Caco-2 (cell line): ENCODE data around the gene TMEM59L. TPM values are rescaled to one million over a fixed set of nuclear protein-coding genes. Genes with fewer than 3 reads are reported as not detected.

ENCODE experiments used
- BruUV-seq: library from RNA; stranded (reverse); fragments of 400-500 nt; replicated peaks from 2 replicates; lab custom pipeline; 2021; lab: Mats Ljungman, UMichigan
- CTCF ChIA-PET: fragments of 300-600 bp; sonication (Branson Sonifier 250); formaldehyde crosslinking; loops from one replicate; lab custom pipeline; 2022; ENCODE audit warnings: antibody characterized with exemption; lab: Charles Lee
- POLR2A ChIA-PET: fragments of 300-600 bp; sonication (Branson Sonifier 250); formaldehyde crosslinking; loops from one replicate; lab custom pipeline; 2022; ENCODE audit warnings: antibody characterized with exemption; lab: Charles Lee
- DNase-seq, 2 experiments: peaks; one replicate each; pipeline versions ENCODE4 v3.0.0 to v3.0.0-alpha.2; 2020 to 2022
- H3K27me3 ChIP-seq: replicated peaks from 2 replicates; pipeline ENCODE4 v1.6.0; 2011; ENCODE audit warnings: low read length; ENCODE audit not compliant: control insufficient read depth, insufficient read depth
- H3K36me3 ChIP-seq: 2 replicates; pipeline ENCODE4 v1.5.1; 2011; ENCODE audit warnings: low read length; ENCODE audit not compliant: control insufficient read depth, insufficient read depth
- H3K4me1 ChIP-seq: fragments of 250-450 bp; sonication (Bioruptor Pico); 2 replicates; pipeline ENCODE4 v1.5.1; 2020; ENCODE audit warnings: mild to moderate bottlenecking
- H3K4me3 ChIP-seq: 2 replicates; pipeline ENCODE4 v1.5.1; 2011; ENCODE audit warnings: low read depth, mild to moderate bottlenecking, control low read depth, low read length
- H3K9me3 ChIP-seq: fragments of 250-450 bp; sonication (Bioruptor Pico); 2 replicates; pipeline ENCODE4 v1.5.1; 2020; ENCODE audit warnings: mild to moderate bottlenecking, moderate library complexity
- H3K27ac Mint-ChIP-seq: one replicate; pipeline ENCODE4 v1.8.0; 2022; ENCODE audit warnings: mixed read lengths; ENCODE audit not compliant: unreplicated experiment
- H3K27me3 Mint-ChIP-seq: one replicate; pipeline ENCODE4 v1.8.0; 2022; ENCODE audit warnings: mixed read lengths; ENCODE audit not compliant: insufficient read depth, unreplicated experiment
- H3K36me3 Mint-ChIP-seq: one replicate; pipeline ENCODE4 v1.8.0; 2022; ENCODE audit warnings: mild to moderate bottlenecking, mixed read lengths; ENCODE audit not compliant: insufficient read depth, unreplicated experiment
- H3K4me1 Mint-ChIP-seq: one replicate; pipeline ENCODE4 v1.8.0; 2022; ENCODE audit warnings: low read depth, mixed read lengths; ENCODE audit not compliant: unreplicated experiment
- H3K4me3 Mint-ChIP-seq: one replicate; pipeline ENCODE4 v1.8.0; 2022; ENCODE audit warnings: mild to moderate bottlenecking, moderate library complexity, mixed read lengths; ENCODE audit not compliant: unreplicated experiment
- H3K9me3 Mint-ChIP-seq: one replicate; pipeline ENCODE4 v1.8.0; 2022; ENCODE audit warnings: mixed read lengths; ENCODE audit not compliant: unreplicated experiment
- intact Hi-C: fragments of 100-400 bp; cut with micrococcal nuclease; formaldehyde crosslinking; loops from one replicate; pipeline ENCODE4 v1.10.0; 2022; ENCODE audit not compliant: unreplicated experiment
- total RNA-seq: library from RNA; stranded (reverse); gene quantifications from 2 replicates; pipeline ENCODE4 v1.2.3, GENCODE V29; 2022
- TF ChIP-seq, protein P1 (sequence below), 2 experiments: fragments of 200-600 bp in 1 of 2; IDR thresholded peaks; 1 replicate in 1 of 2; 2 replicates in 1 of 2; pipeline versions ENCODE4 v1.5.1 to v1.8.0; 2011 to 2022; ENCODE audit warnings: antibody characterized with exemption in 1 of 2, control low read depth in 1 of 2, inconsistent platforms in 1 of 2, low read depth in 1 of 2, low read length in 1 of 2, mild to moderate bottlenecking in 1 of 2, moderate library complexity in 1 of 2; ENCODE audit not compliant: insufficient read depth in 1 of 2, severe bottlenecking in 1 of 2, unreplicated experiment in 1 of 2

Gene TMEM59L
- total RNA-seq, 1 experiment from 2014 or later: 0.25 TPM

DNA sequence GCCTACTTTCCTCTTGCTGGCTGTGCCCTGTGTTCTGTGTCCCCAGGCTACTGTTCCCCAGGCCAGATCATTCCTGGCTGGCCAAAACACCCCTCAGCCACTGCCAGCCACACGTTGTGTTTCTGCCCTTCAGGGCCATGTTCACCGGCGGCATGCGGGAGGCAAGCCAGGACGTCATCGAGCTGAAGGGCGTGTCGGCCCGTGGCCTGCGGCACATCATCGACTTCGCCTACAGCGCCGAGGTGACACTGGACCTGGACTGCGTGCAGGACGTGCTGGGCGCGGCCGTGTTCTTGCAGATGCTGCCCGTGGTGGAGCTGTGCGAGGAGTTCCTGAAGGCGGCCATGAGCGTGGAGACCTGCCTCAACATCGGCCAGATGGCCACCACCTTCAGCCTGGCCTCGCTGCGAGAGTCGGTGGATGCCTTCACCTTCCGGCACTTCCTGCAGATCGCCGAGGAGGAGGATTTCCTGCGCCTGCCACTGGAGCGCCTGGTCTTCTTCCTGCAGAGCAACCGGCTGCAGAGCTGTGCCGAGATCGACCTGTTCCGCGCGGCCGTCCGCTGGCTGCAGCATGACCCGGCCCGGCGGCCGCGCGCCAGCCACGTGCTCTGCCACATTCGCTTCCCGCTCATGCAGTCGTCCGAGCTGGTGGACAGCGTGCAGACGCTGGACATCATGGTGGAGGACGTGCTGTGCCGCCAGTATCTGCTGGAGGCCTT is 55.0 kb downstream of the TMEM59L start:
- DNase-seq: no peak
- no peak overlapping the region for H3K4me3 Mint-ChIP-seq
- Histone ChIP-seq H3K4me3 (no peak overlapping the region), H3K36me3 (no peaks in the 10 kb centered on the region; the same call in 1 of the 2 replicates), H3K27me3 (no peaks in the 10 kb centered on the region), H3K4me1 (peaks cover 6% of the 10 kb centered on the region), H3K9me3 (no peaks in the 10 kb centered on the region)
- intact Hi-C loops: no loop called here
- CTCF ChIA-PET: no interaction called here
- POLR2A ChIA-PET: no interaction called here
- H3K27ac Mint-ChIP-seq: no peak overlapping the region
- H3K27me3 Mint-ChIP-seq: no peaks in the 10 kb centered on the region
- no peaks in the 10 kb centered on the region for H3K9me3 Mint-ChIP-seq
- H3K4me1 Mint-ChIP-seq: no peaks in the 10 kb centered on the region
- BruUV-seq: no TSS peak
- TF ChIP-seq, protein P1, sequence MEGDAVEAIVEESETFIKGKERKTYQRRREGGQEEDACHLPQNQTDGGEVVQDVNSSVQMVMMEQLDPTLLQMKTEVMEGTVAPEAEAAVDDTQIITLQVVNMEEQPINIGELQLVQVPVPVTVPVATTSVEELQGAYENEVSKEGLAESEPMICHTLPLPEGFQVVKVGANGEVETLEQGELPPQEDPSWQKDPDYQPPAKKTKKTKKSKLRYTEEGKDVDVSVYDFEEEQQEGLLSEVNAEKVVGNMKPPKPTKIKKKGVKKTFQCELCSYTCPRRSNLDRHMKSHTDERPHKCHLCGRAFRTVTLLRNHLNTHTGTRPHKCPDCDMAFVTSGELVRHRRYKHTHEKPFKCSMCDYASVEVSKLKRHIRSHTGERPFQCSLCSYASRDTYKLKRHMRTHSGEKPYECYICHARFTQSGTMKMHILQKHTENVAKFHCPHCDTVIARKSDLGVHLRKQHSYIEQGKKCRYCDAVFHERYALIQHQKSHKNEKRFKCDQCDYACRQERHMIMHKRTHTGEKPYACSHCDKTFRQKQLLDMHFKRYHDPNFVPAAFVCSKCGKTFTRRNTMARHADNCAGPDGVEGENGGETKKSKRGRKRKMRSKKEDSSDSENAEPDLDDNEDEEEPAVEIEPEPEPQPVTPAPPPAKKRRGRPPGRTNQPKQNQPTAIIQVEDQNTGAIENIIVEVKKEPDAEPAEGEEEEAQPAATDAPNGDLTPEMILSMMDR (IDR thresholded peaks at IDR 0.05; ENCODE audit: insufficient read depth in 1 of 2, low read depth in 1 of 2, low read length in 1 of 2, severe bottlenecking in 1 of 2, unreplicated experiment in 1 of 2): no peak
- H3K36me3 Mint-ChIP-seq: peaks cover 10% of the 10 kb centered on the region

DNA sequence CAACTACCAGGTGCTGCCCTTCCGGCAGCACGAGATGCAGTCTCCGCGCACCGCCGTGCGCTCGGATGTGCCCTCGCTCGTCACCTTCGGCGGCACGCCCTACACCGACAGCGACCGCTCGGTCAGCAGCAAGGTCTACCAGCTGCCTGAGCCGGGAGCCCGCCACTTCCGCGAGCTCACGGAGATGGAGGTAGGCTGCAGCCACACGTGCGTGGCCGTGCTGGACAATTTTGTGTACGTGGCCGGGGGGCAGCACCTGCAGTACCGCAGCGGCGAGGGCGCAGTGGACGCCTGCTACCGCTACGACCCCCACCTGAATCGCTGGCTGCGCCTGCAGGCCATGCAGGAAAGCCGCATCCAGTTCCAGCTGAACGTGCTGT is 55.6 kb downstream of the TMEM59L start:
- peaks cover 1% of the 10 kb centered on the region for H3K4me1 ChIP-seq

DNA sequence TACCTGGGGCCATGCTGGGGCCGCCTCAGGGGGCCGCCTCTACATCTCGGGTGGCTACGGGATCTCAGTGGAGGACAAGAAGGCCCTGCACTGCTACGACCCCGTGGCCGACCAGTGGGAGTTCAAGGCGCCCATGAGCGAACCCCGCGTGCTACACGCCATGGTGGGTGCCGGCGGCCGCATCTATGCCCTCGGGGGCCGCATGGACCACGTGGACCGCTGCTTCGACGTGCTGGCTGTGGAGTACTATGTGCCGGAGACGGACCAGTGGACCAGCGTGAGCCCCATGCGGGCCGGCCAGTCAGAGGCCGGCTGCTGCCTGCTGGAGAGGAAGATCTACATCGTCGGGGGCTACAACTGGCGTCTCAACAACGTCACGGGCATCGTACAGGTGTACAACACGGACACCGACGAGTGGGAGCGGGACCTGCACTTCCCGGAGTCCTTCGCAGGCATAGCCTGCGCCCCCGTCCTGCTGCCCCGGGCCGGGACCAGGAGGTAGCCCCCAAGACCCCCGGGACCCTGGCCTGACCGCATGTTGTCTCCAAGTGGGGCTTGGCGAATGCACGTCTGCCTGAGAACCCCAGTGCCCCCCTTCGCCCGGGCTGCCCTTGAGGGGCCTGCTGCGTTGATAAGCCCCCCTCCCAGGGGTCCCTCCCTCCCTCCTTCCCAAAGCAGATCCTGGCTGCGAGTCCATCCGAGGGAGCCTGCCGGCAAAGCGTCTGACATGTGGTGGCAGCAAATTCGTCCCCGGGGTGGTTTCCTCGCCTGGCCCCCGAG is 56.3 kb downstream of the TMEM59L start:
- H3K27ac Mint-ChIP-seq: no peak overlapping the region
- H3K4me1 Mint-ChIP-seq: no peaks in the 10 kb centered on the region
- H3K27me3 ChIP-seq: no peaks in the 10 kb centered on the region
- no peak for DNase-seq
- intact Hi-C loops: no loop called here
- H3K27me3 Mint-ChIP-seq: no peaks in the 10 kb centered on the region
- no peak overlapping the region for H3K4me3 ChIP-seq
- no peaks in the 10 kb centered on the region; the same call in 1 of the 2 replicates for H3K36me3 ChIP-seq
- no peaks in the 10 kb centered on the region for H3K9me3 Mint-ChIP-seq
- POLR2A ChIA-PET: no interaction called here
- peaks cover 5% of the 10 kb centered on the region for H3K36me3 Mint-ChIP-seq
- CTCF ChIA-PET: no interaction called here
- no peak overlapping the region for H3K4me3 Mint-ChIP-seq
- no peaks in the 10 kb centered on the region for H3K9me3 ChIP-seq
- H3K4me1 ChIP-seq: no peaks in the 10 kb centered on the region
- no TSS peak for BruUV-seq
- TF ChIP-seq, protein P1 (IDR thresholded peaks at IDR 0.05; ENCODE audit: insufficient read depth in 1 of 2, low read depth in 1 of 2, low read length in 1 of 2, severe bottlenecking in 1 of 2, unreplicated experiment in 1 of 2): no peak

More for the DNA sequence above, 55.6 kb downstream of the TMEM59L start:
- intact Hi-C loops: no loop called here
- Mint-ChIP-seq H3K36me3 (peaks cover 9% of the 10 kb centered on the region), H3K27me3 (no peaks in the 10 kb centered on the region), H3K27ac (no peak overlapping the region), H3K4me3 (no peak overlapping the region), H3K4me1 (no peaks in the 10 kb centered on the region), H3K9me3 (no peaks in the 10 kb centered on the region)
- no peak overlapping the region for H3K4me3 ChIP-seq
- TF ChIP-seq, protein P1 (IDR thresholded peaks at IDR 0.05; ENCODE audit: insufficient read depth in 1 of 2, low read depth in 1 of 2, low read length in 1 of 2, severe bottlenecking in 1 of 2, unreplicated experiment in 1 of 2): no peak
- H3K27me3 ChIP-seq: no peaks in the 10 kb centered on the region
- CTCF ChIA-PET: no interaction called here
- no peak for DNase-seq
- no peaks in the 10 kb centered on the region for H3K9me3 ChIP-seq
- POLR2A ChIA-PET: no interaction called here
- H3K36me3 ChIP-seq: no peaks in the 10 kb centered on the region; the same call in 1 of the 2 replicates
- BruUV-seq: no TSS peak
